K562 (cell line): ENCODE data around the gene SMIM29. TPM values are rescaled to one million over a fixed set of nuclear protein-coding genes. Genes with fewer than 3 reads are reported as not detected.

Experiments
- CBX1 ChIP-seq: sonication (generic); IDR thresholded peaks from 2 replicates; pipeline ENCODE4 v1.6.1; 2016; ENCODE audit warnings: antibody characterized with exemption, low read depth, mild to moderate bottlenecking
- CHCHD3 ChIP-seq: fragments of 250-450 bp; sonication (Bioruptor Pico); IDR thresholded peaks from 2 replicates; pipeline ENCODE4 v2.1.2; 2022; ENCODE audit warnings: mild to moderate bottlenecking
- CREM ChIP-seq: IDR thresholded peaks from 2 replicates; pipeline ENCODE4 v1.6.1; 2014; ENCODE audit warnings: antibody characterized with exemption, low read depth
- CXXC5 ChIP-seq: fragments of 250-450 bp; sonication (Bioruptor Pico); IDR thresholded peaks from 2 replicates; pipeline ENCODE4 v1.8.0; 2022; ENCODE audit warnings: inconsistent platforms, mild to moderate bottlenecking, moderate library complexity
- E2F6 ChIP-seq, 2 experiments: IDR thresholded peaks; 2 replicates each; pipeline ENCODE4 v1.6.1; 2011; ENCODE audit warnings: borderline replicate concordance in 1 of 2, control low read depth in 1 of 2, low read depth in 1 of 2, low read length in 1 of 2, mild to moderate bottlenecking in 1 of 2, mixed read lengths in 1 of 2, moderate library complexity in 1 of 2; ENCODE audit not compliant: insufficient read depth in 1 of 2, insufficient read length in 1 of 2, poor library complexity in 1 of 2, severe bottlenecking in 1 of 2; ENCODE audit errors: extremely low read depth in 1 of 2
- FOSL1 ChIP-seq: fragments of 200-800 bp; sonication (Bioruptor generic); conservative IDR thresholded peaks from 2 replicates; pipeline ENCODE4 v1.6.1; 2016; ENCODE audit warnings: missing genetic modification characterization, missing compliant biosample characterization
- HMGN3 ChIP-seq: IDR thresholded peaks from 2 replicates; pipeline ENCODE4 v1.6.1; 2011; ENCODE audit warnings: borderline replicate concordance, low read depth, mild to moderate bottlenecking, mixed read lengths, low read length; ENCODE audit not compliant: insufficient read length; ENCODE audit errors: extremely low read depth
- HNRNPH1 ChIP-seq: fragments of 200-400 bp; formaldehyde crosslinking; optimal IDR thresholded peaks from 2 replicates; pipeline ENCODE3; 2017; ENCODE audit warnings: low read depth, mild to moderate bottlenecking, low read length, moderate library complexity
- HNRNPK ChIP-seq: fragments of 200-400 bp; formaldehyde crosslinking; IDR thresholded peaks from one replicate; pipeline ENCODE4 v1.6.1; 2018; ENCODE audit warnings: mild to moderate bottlenecking, low read depth, low read length; ENCODE audit not compliant: poor library complexity, severe bottlenecking
- MCM7 ChIP-seq, 2 experiments: fragments of 450-650 bp; IDR thresholded peaks; 2 replicates each; pipeline ENCODE4 v1.6.1; 2016 to 2018
- MTA3 ChIP-seq: fragments of 450-650 bp; formaldehyde crosslinking; IDR thresholded peaks from 2 replicates; pipeline ENCODE4 v1.6.1; 2017; ENCODE audit warnings: mild to moderate bottlenecking, borderline replicate concordance
- NR2F6 ChIP-seq: fragments of 450-650 bp; formaldehyde crosslinking; IDR thresholded peaks from 2 replicates; pipeline ENCODE4 v1.4.0; 2020; ENCODE audit warnings: mild to moderate bottlenecking
- PCBP1 ChIP-seq: fragments of 200-400 bp; formaldehyde crosslinking; IDR thresholded peaks from 2 replicates; pipeline ENCODE4 v1.6.1; 2018; ENCODE audit warnings: mild to moderate bottlenecking, low read depth, low read length; ENCODE audit not compliant: poor library complexity, severe bottlenecking
- RBBP5 ChIP-seq: fragments of 200-600 bp; sonication (generic); IDR thresholded peaks from 2 replicates; pipeline ENCODE4 v1.6.1; 2012; ENCODE audit warnings: borderline replicate concordance, mild to moderate bottlenecking, low read length, control low read depth, inconsistent platforms; ENCODE audit not compliant: insufficient read depth, poor library complexity, severe bottlenecking
- SAFB ChIP-seq: fragments of 200-400 bp; formaldehyde crosslinking; IDR thresholded peaks from 2 replicates; pipeline ENCODE4 v1.6.1; 2017; ENCODE audit warnings: low read depth, low read length, borderline replicate concordance
- TAF15 ChIP-seq: fragments of 200-400 bp; formaldehyde crosslinking; IDR thresholded peaks from 2 replicates; pipeline ENCODE4 v1.6.1; 2017; ENCODE audit warnings: mild to moderate bottlenecking, low read depth, low read length, moderate library complexity
- TAF9B ChIP-seq: fragments of 450-650 bp; IDR thresholded peaks from 2 replicates; pipeline ENCODE4 v1.6.1; 2018; ENCODE audit warnings: mild to moderate bottlenecking; ENCODE audit not compliant: partially characterized antibody
- TCFL5 ChIP-seq: fragments of 250-450 bp; sonication (Bioruptor Pico); conservative IDR thresholded peaks from 2 replicates; pipeline ENCODE4 v1.6.1; 2021; ENCODE audit warnings: mild to moderate bottlenecking, moderate library complexity, matching md5 sums
- TEAD1 ChIP-seq, 2 experiments: fragments of 450-650 bp in 1 of 2; sonication (generic) in 1 of 2; formaldehyde crosslinking; IDR thresholded peaks; 2 replicates each; pipeline versions ENCODE4 v1.4.0 to v1.8.0; 2020 to 2022; ENCODE audit warnings: mild to moderate bottlenecking in 2 of 2, missing genetic modification reagents in 1 of 2
- TFAP4 ChIP-seq: sonication (generic); formaldehyde crosslinking; IDR thresholded peaks from 2 replicates; pipeline ENCODE4 v1.8.0; 2022; ENCODE audit warnings: missing genetic modification reagents, mild to moderate bottlenecking, moderate library complexity, borderline replicate concordance
- ZFP30 ChIP-seq: fragments of 250-450 bp; sonication (Bioruptor Pico); IDR thresholded peaks from 2 replicates; pipeline ENCODE4 v1.8.0; 2022; ENCODE audit warnings: moderate library complexity, mild to moderate bottlenecking, inconsistent platforms, borderline replicate concordance
- ZFPM2 ChIP-seq: fragments of 250-450 bp; sonication (Bioruptor Pico); IDR thresholded peaks from 2 replicates; pipeline ENCODE4 v1.5.1; 2022; ENCODE audit warnings: mild to moderate bottlenecking
- ZKSCAN3 ChIP-seq: fragments of 250-450 bp; sonication (Bioruptor Pico); IDR thresholded peaks from 2 replicates; pipeline ENCODE4 v1.4.0; 2020
- ZNF644 ChIP-seq: fragments of 200-800 bp; sonication (Bioruptor generic); IDR thresholded peaks from 2 replicates; pipeline ENCODE4 v1.6.1; 2016; ENCODE audit warnings: low read depth, missing genetic modification characterization, missing compliant biosample characterization
- ZNF77 ChIP-seq: fragments of 250-450 bp; sonication (Bioruptor Pico); IDR thresholded peaks from 2 replicates; pipeline ENCODE4 v1.5.0; 2020
- polyA plus RNA-seq, 8 experiments: library from polyadenylated mRNA; depleted of rRNA in 4 of 8; stranded (reverse) in 5 of 8; unstranded in 3 of 8; fragments of >200 nt; fragmentation: Nextera tagmentation in 2 of 8; fragmentation: Illumina TruSeq in 1 of 8; extraction: Ambion mirVana in 2 of 8; extraction: Trizol in 1 of 8; gene quantifications; 2 replicates each; pipeline versions ENCODE4 v1.2.1 to v1.2.3, GENCODE V29; 2011 to 2014; ENCODE audit warnings: inconsistent platforms in 1 of 8, missing spikeins in 1 of 8
- total RNA-seq, 7 experiments: library from RNA; depleted of rRNA in 6 of 7; stranded (reverse); fragments of >200 nt in 6 of 7; fragmentation: Illumina TruSeq in 2 of 7; extraction: Trizol in 2 of 7; gene quantifications; 2 replicates each; pipeline versions ENCODE4 v1.2.1 to v1.2.3, GENCODE V29; 2011 to 2021; ENCODE audit warnings: low replicate concordance in 1 of 7

SMIM29 gene
- total and polyA plus RNA-seq, 9 of the 15 experiments (the other 6 are each of a cell fraction or from before 2014, with no cell fraction given) = 6.5 to 36.7 (median 20.9) TPM

- peak; percentile 45; the same call in 1 of the 2 replicates for TF ChIP-seq ZNF644 (tag)
- peak; percentile 85; the same call in 1 of the 2 replicates for TF ChIP-seq ZNF77 (CRISPR knock-in tag)
- TF ChIP-seq HMGN3 = peak; percentile 79
- no peak for TF ChIP-seq TCFL5 (CRISPR knock-in tag)
- TF ChIP-seq CBX1 = peak; percentile 64; the same call in 1 of the 2 replicates
- TF ChIP-seq SAFB = no peak
- no peak for TF ChIP-seq PCBP1
- TF ChIP-seq CREM = peak; percentile 50
- no peak for TF ChIP-seq RBBP5
- peak; percentile 53 to 99 for TF ChIP-seq E2F6 (IDR thresholded peaks at IDR 0.05; ENCODE audit: borderline replicate concordance in 1 of 2, extremely low read depth in 1 of 2, insufficient read depth in 1 of 2, insufficient read length in 1 of 2, low read depth in 1 of 2, low read length in 1 of 2, poor library complexity in 1 of 2, severe bottlenecking in 1 of 2)
- no peak for TF ChIP-seq TFAP4 (CRISPR knock-in tag)
- no peak for TF ChIP-seq TAF9B
- TF ChIP-seq ZKSCAN3 (CRISPR knock-in tag) = no peak
- TF ChIP-seq NR2F6 (CRISPR knock-in tag) = no peak
- peak in 1 of 2 experiments; percentile 26; a peak in 1 of 4 replicates for TF ChIP-seq TEAD1 (CRISPR knock-in tag; IDR thresholded peaks at IDR 0.05)
- TF ChIP-seq MCM7 (IDR thresholded peaks at IDR 0.05) = no peak
- peak; percentile 70 for TF ChIP-seq CXXC5
- peak; percentile 65; the same call in 1 of the 2 replicates for TF ChIP-seq MTA3
- TF ChIP-seq CHCHD3 = no peak
- TF ChIP-seq ZFP30 (CRISPR knock-in tag) = no peak
- peak; percentile 75 for TF ChIP-seq HNRNPK
- TF ChIP-seq FOSL1 (tag) = peak; percentile 91
- peak; percentile 89; the same call in 1 of the 2 replicates for TF ChIP-seq TAF15
- TF ChIP-seq ZFPM2 (CRISPR knock-in tag) = no peak
- TF ChIP-seq HNRNPH1 = peak; percentile 73
Observed at GRCh38 chr6:34235307-34236130, 13.3 kb downstream of the SMIM29 start (continued).
